B cell (primary cell): ENCODE results near the gene CAPN15.

Experiments
- CTCF ChIP-seq: fragments of 200-600 bp; IDR thresholded peaks from one replicate; pipeline ENCODE4 v1.8.0; 2022; ENCODE audit warnings: antibody characterized with exemption, mild to moderate bottlenecking
- EZH2 ChIP-seq: IDR thresholded peaks from 2 replicates; pipeline ENCODE4 v1.6.1; 2012; ENCODE audit warnings: borderline replicate concordance, low read depth, mild to moderate bottlenecking, moderate library complexity, low read length; ENCODE audit not compliant: insufficient read depth, poor library complexity, severe bottlenecking

GRCh38 chr16:524274-525040, 3.1 kb upstream of the CAPN15 start:
- TF ChIP-seq EZH2, result no peak
- TF ChIP-seq CTCF, result no peak
